SH-SY5Y (cell line): ENCODE data around the gene TRIM59.

Experiments used
- GATA2 ChIP-seq: IDR thresholded peaks from 2 replicates; pipeline ENCODE4 v1.6.1; 2011; ENCODE audit warnings: mild to moderate bottlenecking, low read depth, low read length
- GATA3 ChIP-seq: IDR thresholded peaks from 2 replicates; pipeline ENCODE4 v1.6.1; 2011; ENCODE audit warnings: low read depth, mild to moderate bottlenecking, low read length, moderate library complexity

DNA sequence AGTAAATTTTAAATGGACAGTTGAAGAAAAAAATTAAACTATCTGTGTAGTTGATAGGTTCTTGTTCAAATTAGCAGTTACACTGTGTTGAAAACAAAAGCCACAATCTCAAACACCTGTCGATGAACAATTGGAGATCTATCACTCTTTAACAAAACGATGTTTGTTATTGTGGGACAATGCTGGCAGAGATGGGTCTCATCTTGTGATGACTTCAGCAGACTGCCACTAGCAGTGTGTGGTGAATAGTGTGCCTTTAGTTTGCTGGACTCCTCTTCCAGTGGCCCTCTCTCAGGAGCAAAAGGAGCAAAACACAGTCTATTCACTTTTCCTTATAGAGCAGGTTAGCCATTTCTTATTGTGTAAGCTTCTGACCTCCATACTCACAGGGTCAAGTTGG, 14.7 kb upstream of the TRIM59 start:
- TF ChIP-seq GATA3 (no peak), GATA2 (no peak)
